Measurements from ENCODE around the gene SLCO4C1.

DNA sequence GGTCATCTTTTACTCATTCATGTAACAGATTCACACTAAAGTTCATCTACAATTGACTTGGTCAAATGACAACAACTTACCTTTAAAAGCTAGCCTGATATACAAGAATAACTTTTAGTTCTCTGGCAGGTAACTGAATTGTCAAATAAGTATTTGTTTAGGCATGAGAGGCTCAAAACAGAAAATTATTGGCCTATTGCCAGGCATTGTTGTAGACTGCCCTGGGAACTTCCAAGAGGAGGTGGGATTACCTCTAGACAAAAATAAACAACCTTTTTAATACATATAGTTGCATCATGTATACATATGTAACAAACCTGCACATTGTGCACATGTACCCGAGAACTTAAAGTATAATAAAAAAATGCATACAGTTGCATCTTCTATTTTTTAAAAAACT, 18.2 kb upstream of the SLCO4C1 start:
- no peak for TF ChIP-seq CTCF (IDR thresholded peaks at IDR 0.05; ENCODE audit: poor library complexity)
- no peak for TF ChIP-seq EZH2 (IDR thresholded peaks at IDR 0.05; ENCODE audit: borderline replicate concordance)
- TF ChIP-seq EZH2phosphoT487 (IDR thresholded peaks at IDR 0.05; ENCODE audit: low read depth, severe bottlenecking, unreplicated experiment): no peak
